ENCODE results near the gene LRRIQ4.

LRRIQ4 gene

DNA sequence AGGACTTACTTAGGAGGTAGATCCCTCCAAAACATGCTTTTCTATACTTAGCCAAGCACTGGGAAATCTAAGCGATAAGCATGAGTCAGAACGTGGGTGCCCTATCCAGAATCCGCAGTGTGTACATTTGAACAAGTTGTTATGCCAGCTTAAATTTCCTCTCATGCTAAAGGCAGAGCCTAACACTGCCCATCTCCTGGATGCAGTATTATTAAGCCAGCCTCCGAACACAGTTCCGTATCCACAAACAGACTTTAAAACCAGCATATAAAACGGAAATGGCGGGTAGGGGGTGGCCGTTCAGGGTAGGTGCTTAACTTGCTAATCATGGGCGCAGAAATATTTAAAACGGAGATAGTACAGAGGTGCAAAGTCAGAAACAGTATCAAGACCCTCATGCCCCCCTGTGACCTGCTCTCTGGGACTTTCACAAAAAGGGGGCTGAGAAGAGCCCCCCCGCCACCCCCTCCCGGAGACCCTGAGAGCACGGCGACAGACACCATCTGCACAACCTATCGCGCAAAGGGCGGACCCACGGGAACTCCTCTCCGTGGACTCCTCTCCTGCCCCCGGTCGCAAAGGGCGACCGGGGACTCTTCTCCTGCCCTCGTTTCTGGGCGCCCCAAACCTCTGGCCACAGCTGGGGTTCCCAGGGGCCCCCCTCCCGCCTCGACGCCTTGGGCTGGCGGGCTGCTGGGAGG is 889 bp upstream of the LRRIQ4 start:
- no peak for DNase-seq

DNA sequence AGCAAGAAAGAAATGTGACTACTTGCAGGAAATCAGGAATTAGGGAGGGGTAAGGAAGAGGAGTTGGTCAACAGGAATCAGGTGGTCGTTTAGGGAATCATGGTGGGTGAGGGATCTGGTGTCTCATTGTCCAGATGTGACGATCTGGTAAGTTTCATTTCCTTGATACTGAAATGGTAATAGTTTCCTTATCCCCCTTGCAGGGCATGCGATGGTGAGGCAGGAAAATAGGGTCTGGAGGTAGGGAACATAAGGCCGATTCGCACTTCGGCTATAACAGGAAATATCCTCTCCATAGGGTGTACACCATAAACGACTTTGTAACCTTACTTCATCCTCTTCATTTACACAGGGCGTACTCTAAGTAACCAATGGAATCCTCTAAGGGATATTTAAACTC is 608 bp downstream of the LRRIQ4 start:
- DNase-seq: no peak

DNA sequence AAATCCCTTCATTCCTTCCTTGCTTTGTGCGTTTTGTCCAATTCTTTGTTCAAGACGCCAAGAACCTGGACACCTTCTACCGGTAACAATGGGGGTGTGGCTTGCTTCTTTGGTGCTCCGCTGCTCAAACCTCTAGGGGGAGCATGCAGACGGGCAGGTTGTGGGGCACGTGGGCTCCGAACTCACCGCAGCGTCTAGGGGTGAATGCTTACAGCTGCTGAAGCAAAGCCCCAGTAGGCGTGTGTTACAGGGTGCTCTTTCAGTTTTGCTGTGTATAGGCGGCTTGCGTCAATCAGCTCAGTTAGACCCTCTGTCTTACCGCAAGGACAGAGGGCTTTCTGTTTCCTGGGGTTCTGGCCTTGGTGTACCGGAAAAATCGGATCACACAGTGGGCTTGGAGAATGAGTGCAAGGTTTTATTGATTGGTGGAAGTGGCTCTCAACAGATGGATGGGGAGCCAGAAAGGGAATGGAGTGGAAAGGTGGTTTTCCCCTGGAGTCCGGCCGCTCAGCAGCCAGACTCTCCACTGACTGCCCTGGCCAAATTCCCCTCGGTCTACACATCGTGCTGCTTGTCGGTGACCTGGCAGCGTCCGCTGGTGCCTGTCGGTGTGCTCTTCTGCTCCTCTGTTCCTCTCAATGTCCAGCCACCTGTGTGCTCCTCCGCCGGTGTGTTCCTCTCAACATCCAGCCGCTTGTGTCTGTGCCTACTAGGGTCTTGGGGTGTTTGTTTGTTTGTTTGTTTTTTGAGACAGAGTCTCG is 1.3 kb downstream of the LRRIQ4 start:
- no peak for DNase-seq

DNA sequence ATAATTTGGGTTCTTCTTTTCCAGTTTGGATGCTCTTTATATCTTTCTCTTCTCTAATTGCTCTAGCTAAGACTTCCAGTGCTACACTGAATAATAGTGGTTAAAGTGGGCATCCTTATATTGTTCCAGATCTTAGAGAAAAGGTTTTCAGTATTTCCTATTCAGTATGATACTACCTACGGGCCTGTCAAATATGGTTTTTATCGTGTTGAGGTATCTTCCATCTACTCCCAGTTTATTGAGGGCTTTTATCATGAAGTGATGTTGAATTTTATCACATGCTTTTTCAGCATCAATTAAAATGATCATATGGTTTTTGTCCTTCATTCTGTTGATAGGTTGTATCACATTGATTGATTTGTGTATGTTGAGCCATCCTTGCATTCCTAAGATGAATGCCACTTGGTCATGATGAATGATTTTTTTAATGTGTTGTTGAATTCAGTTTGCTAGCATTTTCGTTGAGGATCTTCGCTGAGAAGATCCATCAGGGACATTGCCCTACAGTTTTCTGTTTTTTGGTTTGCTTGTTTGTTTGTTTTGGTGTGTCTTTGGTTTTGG is 3.0 kb downstream of the LRRIQ4 start:
- DNase-seq: no peak

DNA sequence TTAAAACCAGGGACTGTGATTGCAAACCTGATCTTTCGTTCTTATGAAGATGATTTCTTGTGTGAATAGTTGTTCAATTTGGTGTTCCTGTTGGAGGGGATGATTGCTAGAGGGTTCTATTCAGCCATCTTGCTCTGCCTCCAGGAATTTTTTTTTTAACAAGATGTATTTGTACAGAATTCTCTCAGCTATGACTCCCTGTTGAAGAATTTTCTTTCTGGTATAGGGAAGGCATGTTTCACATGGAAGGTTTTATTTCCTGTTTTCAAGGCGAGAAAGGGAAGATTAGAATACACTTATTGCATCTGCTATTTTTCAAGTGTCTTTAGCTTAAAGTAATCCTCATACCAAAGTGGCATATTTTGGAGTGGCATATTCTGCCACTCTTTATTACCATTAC is 5.6 kb downstream of the LRRIQ4 start:
- DNase-seq: no peak

DNA sequence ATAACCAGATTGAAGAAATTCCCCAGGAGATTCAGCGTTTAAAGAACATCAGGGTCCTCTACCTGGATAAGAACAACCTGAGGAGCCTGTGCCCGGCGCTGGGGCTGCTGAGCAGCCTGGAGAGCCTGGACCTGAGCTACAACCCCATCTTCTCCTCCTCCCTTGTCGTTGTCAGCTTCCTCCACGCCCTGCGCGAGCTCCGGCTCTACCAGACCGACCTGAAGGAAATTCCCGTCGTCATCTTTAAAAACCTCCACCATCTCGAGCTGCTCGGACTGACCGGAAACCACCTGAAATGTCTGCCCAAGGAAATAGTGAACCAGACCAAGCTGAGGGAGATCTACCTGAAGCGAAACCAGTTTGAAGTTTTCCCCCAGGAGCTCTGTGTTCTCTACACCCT is 9.4 kb downstream of the LRRIQ4 start:
- no peak for DNase-seq

DNA sequence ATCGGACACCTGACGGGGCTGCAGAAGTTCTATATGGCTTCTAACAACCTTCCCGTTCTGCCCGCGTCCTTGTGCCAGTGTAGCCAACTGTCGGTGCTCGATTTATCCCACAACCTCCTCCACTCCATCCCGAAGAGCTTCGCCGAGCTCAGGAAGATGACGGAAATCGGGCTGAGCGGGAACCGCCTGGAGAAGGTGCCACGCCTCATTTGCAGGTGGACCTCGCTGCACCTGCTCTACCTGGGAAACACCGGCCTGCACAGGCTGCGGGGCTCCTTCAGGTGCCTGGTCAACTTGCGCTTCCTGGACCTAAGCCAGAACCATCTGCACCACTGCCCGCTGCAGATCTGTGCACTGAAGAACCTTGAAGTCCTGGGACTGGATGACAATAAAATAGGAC is 9.9 kb downstream of the LRRIQ4 start:
- DNase-seq: no peak

DNA sequence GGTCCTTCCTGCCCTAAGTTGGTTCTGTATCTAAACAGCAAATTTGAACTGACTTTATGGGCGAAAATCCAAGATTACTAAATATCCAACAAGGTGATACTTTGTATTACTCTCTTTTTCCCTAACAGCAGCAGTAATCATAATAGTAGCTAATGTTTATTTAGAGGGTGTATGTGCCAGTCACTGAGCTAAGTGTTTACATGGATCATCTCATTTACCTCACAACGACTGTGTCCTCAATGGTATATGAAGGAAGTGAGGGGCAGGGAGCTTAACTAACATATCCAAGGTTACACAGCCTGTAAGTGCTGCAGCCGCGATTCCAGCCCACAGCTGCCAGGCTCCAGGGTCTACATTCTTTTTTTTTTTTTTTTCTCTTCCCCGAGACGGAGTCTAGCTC is 10.3 kb downstream of the LRRIQ4 start:
- DNase-seq: no peak

DNA sequence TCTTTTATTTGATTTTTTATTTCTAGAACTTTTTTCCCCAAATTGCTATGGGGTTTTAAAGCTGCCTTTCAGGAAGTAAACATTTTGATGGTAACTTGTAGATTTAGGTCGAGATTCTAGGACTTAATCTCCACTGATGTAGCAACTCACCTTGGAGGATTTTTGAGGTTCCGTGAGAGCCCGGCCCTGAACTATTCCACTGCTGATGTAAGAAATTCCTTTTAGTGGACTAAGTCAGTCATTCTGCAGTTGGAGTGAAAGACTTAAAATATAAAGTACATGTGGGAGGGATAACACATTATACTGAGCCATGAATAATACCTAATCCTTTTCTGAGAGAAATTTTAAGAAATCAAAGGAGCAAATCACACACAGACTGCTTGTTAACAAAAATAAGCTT is 12.6 kb downstream of the LRRIQ4 start:
- DNase-seq: no peak

DNA sequence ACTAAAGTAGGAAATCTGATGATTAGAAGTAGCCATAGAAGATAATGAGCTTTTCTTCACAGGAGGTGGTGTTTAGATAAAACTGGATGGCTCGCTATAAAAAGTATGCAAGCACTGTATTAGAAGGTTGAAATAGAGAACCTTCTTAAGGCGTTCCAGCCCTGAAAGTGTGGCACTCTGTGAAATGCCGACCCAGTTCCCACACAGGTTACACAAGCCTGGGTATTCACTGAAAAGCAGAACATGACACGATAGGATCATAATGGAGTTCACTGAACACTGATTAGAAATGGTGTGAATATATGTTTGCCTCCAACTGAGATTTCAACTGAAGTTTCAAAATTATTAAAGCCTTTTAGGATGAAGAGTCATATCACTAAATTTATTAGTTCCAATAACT is 15.0 kb downstream of the LRRIQ4 start:
- no peak for DNase-seq

DNA sequence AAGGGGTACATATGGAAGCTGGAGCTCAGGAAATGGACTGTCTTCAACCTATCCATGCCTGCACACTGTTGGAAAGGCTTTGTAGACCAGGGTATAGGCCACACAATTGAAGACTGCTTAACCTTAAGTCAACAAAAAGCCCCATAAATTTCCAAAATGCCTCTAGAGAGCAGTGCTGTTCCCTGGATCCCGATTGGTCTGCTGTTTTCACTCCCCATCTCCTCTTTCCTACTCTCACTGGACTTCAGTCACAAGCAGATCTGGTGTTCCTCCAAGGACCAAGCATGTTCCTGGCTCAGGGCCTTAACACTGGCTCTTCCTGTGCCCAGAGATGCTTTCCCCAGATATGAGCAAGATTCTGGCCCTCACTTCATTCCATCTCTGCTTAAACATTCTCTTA is 22.9 kb downstream of the LRRIQ4 start:
- no peak for DNase-seq

DNA sequence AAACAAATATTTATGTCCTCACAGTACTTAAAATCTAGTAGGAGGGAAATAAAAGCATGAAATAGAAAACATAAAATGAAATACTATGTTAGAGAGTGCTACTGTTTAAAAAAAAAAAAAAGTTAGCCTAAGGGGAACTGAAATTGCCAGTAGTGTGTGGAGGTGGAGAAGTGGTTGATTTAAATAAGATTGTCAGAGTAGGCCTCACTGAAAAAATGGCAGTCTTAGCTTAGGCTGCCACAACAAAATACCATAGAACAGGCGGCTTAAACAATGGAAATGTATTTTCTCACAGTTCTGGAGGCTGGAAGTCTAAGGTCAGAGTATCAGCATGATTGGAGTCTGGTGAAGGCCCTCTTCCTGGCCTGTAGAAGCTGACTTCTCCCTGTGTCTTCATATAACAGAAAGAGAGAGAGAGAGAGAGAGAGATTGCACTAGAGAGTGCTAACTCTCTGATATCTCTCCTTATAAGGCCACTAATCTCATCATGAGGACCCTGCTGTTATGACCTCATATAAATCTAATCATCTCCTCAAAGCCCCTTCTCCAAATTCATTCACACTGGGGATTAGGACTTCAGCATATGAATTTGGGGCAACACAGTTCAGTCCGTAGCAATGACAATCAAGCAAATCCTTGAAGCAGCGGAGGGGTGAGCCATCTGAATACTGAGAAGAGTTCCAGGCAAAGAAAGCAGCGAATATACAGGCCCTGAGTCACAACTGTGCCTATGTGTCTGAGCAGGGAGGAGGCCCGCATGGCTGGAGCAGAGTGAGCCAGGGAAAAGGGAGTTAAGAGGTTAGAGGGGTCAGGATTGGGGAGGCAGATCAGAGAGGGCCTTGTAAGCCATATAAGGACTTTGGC is 23.6 kb downstream of the LRRIQ4 start:
- DNase-seq: no peak

DNA sequence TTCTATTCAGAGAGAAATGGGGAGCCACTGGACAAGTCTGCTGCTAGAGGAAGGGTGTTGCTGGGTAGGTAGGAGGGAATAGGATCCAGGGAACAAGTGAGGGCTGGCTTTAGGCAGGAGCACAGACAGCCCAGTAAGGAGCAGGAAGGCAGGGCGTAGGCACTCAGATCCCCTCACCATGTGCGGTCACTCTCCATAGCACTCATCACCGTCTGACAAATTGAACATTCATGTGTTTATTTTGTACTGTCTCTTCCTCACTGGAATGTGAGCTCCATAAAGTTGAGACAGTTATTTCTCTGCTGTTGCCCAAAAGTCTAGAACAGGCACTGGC is 24.2 kb downstream of the LRRIQ4 start:
- no peak for DNase-seq

DNA sequence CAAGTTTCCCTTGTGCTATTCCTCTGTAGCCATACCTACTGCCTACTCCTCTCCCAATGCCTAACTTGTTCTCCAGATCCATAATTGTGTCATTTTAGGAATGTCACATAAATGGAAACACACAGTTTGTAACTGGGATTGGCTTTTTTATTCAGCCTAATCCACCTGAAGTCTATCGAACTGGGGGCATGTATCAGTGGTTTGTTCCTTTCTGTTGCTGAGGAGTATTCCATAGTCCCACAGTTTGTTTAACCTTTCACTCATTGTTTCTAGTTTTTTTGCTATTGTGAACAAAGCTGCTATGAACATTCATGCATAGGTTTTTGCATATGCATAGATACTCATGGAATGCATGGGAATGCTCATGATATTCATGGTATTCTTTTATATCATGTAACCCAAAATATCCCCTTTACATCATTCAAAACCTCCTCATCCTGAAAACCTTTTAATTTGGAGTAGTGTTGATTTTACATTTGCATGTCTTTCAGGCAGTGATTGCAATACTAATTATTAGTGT is 25.9 kb downstream of the LRRIQ4 start:
- no peak for DNase-seq

DNA sequence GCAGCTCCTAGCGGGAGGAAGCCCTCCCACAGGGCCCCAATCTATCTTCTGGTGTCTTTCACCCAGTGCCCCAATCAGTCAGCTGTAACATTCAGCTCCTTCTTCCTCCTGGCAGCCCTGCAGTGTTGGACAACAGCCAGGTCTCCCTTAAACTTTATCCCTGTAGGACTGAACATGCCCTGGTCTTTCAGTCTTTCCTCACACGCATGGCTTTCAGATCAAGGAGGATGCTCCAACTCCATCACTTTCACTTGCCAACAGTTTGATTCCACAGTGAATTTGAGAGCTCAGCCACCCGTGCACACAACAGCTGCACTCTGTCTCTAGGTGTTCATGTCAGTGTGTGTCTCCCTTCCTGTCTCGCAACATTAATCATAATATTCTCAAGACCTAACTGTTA is 28.5 kb downstream of the LRRIQ4 start:
- DNase-seq: peak; percentile 2 to 37

DNA sequence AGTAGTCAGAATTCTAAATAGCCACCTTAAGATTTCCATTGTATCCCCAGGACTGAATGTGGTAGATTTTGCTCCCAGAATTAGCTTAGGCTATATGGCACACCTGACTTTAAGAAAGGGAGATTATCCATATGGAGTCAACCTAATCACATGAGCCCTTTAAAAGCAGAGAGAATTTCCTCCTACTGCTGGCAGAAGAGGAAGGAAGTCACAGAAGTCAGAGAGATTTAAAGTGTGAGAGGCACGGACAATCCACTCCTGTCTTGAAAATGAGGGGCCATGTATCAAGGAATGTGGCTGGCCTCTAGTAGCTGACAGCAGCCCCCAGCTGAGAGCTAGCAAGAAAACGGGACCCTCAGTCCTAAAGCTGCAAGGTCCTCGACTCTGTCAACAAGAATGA is 30.3 kb downstream of the LRRIQ4 start:
- no peak for DNase-seq

DNA sequence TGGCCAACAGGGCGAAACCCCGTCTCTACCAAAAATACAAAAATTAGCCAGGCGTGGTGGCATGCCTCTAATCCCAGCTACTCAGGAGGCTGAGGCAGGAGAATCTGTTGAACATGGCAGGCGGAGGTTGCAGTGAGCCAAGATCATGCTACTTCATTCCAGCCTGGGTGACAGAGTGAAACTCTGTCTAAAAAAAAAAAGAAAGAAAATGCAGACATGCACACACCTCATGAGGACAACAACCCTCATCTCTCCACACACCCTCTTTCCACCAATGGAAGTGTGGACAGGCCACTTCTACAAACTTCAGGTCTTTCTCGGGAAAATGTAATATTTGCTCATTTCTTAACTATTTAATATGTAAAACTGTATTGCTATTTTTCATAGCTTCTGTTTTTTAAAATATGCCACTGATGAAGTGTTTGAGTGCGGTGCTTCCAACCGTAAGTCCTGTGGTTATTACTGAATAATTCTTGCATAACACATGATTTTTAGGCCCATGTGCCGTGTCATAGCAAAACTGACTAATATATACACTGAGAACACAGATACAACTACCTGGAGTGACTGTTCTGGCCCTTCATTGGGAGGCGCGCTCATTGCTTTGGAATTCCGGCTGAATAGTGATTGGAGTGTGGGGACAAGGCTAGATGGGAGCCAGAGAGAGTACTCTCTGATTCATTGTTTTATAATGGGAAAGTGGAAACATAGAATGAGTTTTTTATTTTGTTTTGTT is 34.0 kb downstream of the LRRIQ4 start:
- no peak for DNase-seq

DNA sequence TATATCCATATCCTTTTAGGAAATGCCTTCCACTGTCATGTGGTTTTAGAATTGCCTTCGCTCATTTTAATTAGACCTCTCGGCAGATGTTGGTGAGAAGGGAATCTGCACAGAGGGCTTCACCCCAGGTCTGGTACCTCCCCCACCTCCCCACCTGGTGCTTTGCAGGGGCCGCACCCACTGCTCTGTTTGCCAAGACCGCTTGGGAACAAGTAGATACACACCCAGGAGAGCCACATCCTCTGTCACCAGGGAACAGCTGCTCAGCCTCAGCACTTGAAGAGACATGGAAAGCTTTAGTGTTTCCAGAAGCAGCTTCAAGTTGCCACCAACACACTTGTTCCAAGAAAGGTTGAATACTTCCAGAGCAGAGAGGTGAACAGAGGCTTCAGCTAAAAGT is 35.2 kb downstream of the LRRIQ4 start:
- no peak for DNase-seq

DNA sequence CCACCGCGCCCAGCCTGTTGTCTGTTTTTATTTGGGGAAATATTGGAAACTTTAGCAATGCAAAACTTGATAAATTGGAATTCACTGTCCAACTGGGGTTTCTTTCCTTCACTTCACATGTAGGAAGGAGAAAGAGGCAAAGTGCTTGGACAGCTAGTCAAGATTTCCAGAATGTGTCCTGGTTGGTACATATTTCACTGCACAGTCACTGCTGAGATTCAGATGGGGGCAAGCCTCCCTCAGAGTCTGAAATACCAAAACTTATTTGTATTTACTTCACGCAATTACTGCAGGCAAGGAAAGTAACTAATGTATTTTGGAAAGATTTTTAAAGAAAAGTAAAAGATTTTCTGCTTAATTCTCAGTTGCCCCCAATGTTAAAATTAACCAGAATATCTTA is 36.1 kb downstream of the LRRIQ4 start:
- no peak for DNase-seq

DNA sequence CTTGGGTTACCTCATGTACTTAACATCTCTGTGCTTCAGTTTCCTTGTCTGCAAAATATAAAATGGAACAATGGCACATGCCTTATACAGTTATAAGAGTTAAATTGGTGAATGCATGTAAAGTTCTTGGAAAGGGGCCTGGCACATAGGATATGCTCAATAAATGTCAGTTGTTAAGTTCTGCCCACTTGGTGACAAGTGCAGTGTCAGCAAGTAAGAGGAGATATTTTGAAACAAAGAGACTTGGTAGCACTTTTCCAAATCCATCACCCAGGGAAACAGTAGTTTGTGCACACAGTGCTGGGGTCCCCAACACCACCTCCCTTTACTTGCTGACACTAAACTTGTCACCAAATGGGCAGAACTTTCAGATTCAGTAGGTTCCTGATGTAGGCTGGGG is 37.9 kb downstream of the LRRIQ4 start:
- no peak for DNase-seq

DNA sequence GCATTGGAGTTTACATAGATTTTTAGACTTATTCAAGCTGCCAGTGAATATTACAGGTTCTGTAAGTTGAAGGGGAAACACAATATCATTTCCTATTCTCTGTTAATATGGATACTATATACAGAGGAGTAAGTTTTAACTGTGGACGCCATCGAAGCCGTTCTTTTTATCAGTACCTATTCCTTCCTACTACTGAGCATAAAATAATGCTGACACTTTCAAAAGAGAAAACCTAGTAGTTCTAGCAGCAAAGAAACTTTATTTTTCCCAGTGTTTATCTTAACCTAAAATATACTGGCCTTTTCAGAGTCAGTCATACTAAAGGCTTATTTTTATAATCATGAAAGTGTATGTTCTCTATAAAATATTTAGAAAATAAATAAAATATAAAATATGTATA is 42.8 kb downstream of the LRRIQ4 start:
- DNase-seq: no peak

DNA sequence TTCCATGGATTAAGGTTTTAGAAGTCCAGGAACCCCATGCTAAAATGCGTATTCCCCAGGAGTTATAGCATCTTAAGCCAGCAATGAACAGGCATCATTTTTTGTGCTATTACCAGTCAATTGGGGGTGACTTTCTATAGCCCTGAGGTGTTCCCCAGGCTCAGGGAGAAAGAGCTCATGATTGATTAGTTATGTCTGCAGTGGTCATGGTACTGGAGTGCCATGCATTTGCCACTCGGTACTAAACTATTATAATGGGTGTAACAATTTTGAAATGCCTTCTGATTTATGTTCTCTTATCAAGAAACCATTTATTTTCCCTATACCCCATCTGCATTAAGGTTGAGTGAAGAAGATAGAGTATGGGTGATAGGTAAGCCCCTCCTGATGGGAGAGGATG is 45.1 kb downstream of the LRRIQ4 start:
- DNase-seq: no peak

DNA sequence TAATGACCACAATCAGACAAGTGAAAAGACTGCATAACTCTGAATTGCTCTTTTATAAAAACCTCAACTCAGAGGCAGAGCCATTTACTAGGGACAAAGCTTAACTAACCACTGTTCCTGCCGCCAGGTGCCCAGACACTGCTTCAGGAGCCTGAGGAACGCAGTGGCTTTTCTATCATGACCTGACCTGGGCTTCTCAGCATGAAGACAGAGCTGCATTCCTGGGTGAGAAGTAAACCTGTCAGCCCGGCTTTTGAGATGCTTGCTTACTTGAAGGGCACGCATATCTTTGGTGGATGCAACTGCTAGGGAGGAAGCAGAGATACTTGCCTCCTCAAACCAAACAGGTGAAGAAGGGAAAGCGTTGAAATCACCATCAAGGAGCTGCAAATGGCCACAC is 49.2 kb downstream of the LRRIQ4 start:
- DNase-seq: no peak

Data from NCI-H446 (cell line).